SK-N-SH (cell line): Measurements from ENCODE around the gene SNX15. TPM values are rescaled to one million over a fixed set of nuclear protein-coding genes. Genes with fewer than 3 reads are reported as not detected.

ENCODE experiments used
- CTCF ChIA-PET: fragments of 300-600, 350-600 bp; formaldehyde crosslinking; extraction: SDS; loops from one replicate; lab custom pipeline; 2021; lab: Yijun Ruan, JAX
- POLR2A ChIA-PET: fragments of 350-600 bp; sonication (Branson Sonifier 250); formaldehyde crosslinking; extraction: SDS; loops from one replicate; lab custom pipeline; 2020; ENCODE audit warnings: antibody characterized with exemption, inconsistent platforms; lab: Yijun Ruan, JAX
- DNase-seq: peaks from one replicate; pipeline ENCODE4 v3.0.0; 2012
- H2AFZ ChIP-seq: fragments of 200-600 bp; sonication (generic); 2 replicates; pipeline ENCODE4 v1.8.1; 2016; ENCODE audit warnings: antibody characterized with exemption, mild to moderate bottlenecking, low read depth
- H3F3A ChIP-seq: fragments of 200-600 bp; sonication (generic); replicated peaks from 2 replicates; pipeline ENCODE3; 2016; ENCODE audit warnings: antibody characterized with exemption, mild to moderate bottlenecking; ENCODE audit not compliant: insufficient read depth
- H3K27ac ChIP-seq, 2 experiments: fragments of 200-500 bp in 1 of 2; fragments of 200-600 bp in 1 of 2; sonication (Bioruptor generic) in 1 of 2; sonication (generic), shearing (Covaris generic) in 1 of 2; 2 replicates each; pipeline versions ENCODE4 v1.5.1 to v1.6.1; 2014 to 2016; ENCODE audit warnings: low read depth in 2 of 2, inconsistent platforms in 1 of 2, low read length in 1 of 2, mild to moderate bottlenecking in 1 of 2, mixed read lengths in 1 of 2
- H3K27me3 ChIP-seq: fragments of 200-600 bp; sonication (generic), shearing (Covaris generic); 2 replicates; pipeline ENCODE4 v1.6.1; 2016; ENCODE audit warnings: mixed run types; ENCODE audit not compliant: insufficient read depth
- H3K36me3 ChIP-seq, 2 experiments: fragments of 200-500 bp in 1 of 2; fragments of 200-600 bp in 1 of 2; sonication (Bioruptor generic) in 1 of 2; sonication (generic) in 1 of 2; replicated peaks in 1 of 2; 2 replicates each; pipeline versions ENCODE3 to v1.5.1; 2014 to 2016; ENCODE audit warnings: low read length in 1 of 2, mild to moderate bottlenecking in 1 of 2; ENCODE audit not compliant: insufficient read depth in 2 of 2, control insufficient read depth in 1 of 2
- H3K4me1 ChIP-seq, 2 experiments: fragments of 200-500 bp in 1 of 2; fragments of 200-600 bp in 1 of 2; sonication (Bioruptor generic) in 1 of 2; sonication (generic), shearing (Covaris generic) in 1 of 2; 2 replicates each; pipeline versions ENCODE4 v1.5.1 to v1.6.1; 2014 to 2016; ENCODE audit warnings: low read depth in 1 of 2, low read length in 1 of 2, mixed run types in 1 of 2; ENCODE audit not compliant: insufficient read depth in 2 of 2, control insufficient read depth in 1 of 2
- H3K4me2 ChIP-seq: fragments of 200-600 bp; sonication (generic), shearing (Covaris generic); 2 replicates; pipeline ENCODE4 v1.6.1; 2017; ENCODE audit warnings: mixed run types
- H3K4me3 ChIP-seq, 2 experiments: fragments of 200-500 bp in 1 of 2; fragments of 200-600 bp in 1 of 2; sonication (Bioruptor generic) in 1 of 2; sonication (generic), shearing (Covaris generic) in 1 of 2; 2 replicates each; pipeline versions ENCODE4 v1.5.1 to v1.8.1; 2014 to 2016; ENCODE audit warnings: low read depth in 2 of 2, inconsistent platforms in 1 of 2, low read length in 1 of 2, mild to moderate bottlenecking in 1 of 2, mixed read lengths in 1 of 2, moderate library complexity in 1 of 2
- H3K79me2 ChIP-seq: fragments of 200-600 bp; sonication (generic); 2 replicates; pipeline ENCODE4 v1.8.1; 2017; ENCODE audit warnings: mild to moderate bottlenecking; ENCODE audit not compliant: insufficient read depth
- H3K9ac ChIP-seq: fragments of 200-600 bp; sonication (generic); 2 replicates; pipeline ENCODE4 v1.6.1; 2017; ENCODE audit warnings: mixed run types
- H3K9me2 ChIP-seq: fragments of 200-600 bp; sonication (generic); 2 replicates; pipeline ENCODE4 v1.6.1; 2017; ENCODE audit warnings: mixed run types
- H3K9me3 ChIP-seq: fragments of 200-600 bp; sonication (generic); 2 replicates; pipeline ENCODE4 v1.6.1; 2017; ENCODE audit warnings: mixed run types, mild to moderate bottlenecking, moderate library complexity
- H4K20me1 ChIP-seq: fragments of 200-600 bp; sonication (generic); 2 replicates; pipeline ENCODE4 v1.6.1; 2017; ENCODE audit warnings: mild to moderate bottlenecking, mixed run types; ENCODE audit not compliant: insufficient read depth
- CHD2 ChIP-seq: fragments of 150-350 bp; IDR thresholded peaks from 2 replicates; pipeline ENCODE4 v1.6.1; 2018; ENCODE audit warnings: low read length; ENCODE audit not compliant: partially characterized antibody
- ELF1 ChIP-seq: IDR thresholded peaks from 2 replicates; pipeline ENCODE4 v1.4.0; 2012
- EP300 ChIP-seq, 2 experiments: IDR thresholded peaks; 2 replicates each; pipeline versions ENCODE4 v1.4.0 to v1.6.1; 2012; ENCODE audit warnings: borderline replicate concordance in 1 of 2, low read depth in 1 of 2, low read length in 1 of 2
- EZH2phosphoT487 ChIP-seq: fragments of 200-600 bp; sonication (generic); IDR thresholded peaks from 2 replicates; pipeline ENCODE4 v1.6.1; 2017; ENCODE audit warnings: low read depth, mixed run types, mild to moderate bottlenecking, antibody characterized with exemption, moderate library complexity, borderline replicate concordance
- FOSL2 ChIP-seq: IDR thresholded peaks from 2 replicates; pipeline ENCODE4 v1.4.0; 2012; ENCODE audit warnings: low read depth, mild to moderate bottlenecking, moderate library complexity, borderline replicate concordance
- GABPA ChIP-seq: IDR thresholded peaks from 2 replicates; pipeline ENCODE4 v1.4.0; 2012; ENCODE audit warnings: low read depth, mild to moderate bottlenecking
- GATA2 ChIP-seq: sonication (generic); formaldehyde crosslinking; IDR thresholded peaks from 2 replicates; pipeline ENCODE4 v1.5.0; 2020; ENCODE audit warnings: mild to moderate bottlenecking, missing genetic modification reagents
- JUND ChIP-seq: IDR thresholded peaks from 2 replicates; pipeline ENCODE4 v1.4.0; 2012
- MEF2A ChIP-seq: IDR thresholded peaks from 2 replicates; pipeline ENCODE4 v1.4.0; 2012; ENCODE audit warnings: low read depth, borderline replicate concordance
- NFIC ChIP-seq: IDR thresholded peaks from 2 replicates; pipeline ENCODE4 v1.4.0; 2012; ENCODE audit warnings: borderline replicate concordance
- NRF1 ChIP-seq: IDR thresholded peaks from 2 replicates; pipeline ENCODE4 v1.6.1; 2012; ENCODE audit warnings: low read depth, mild to moderate bottlenecking, low read length
- RAD21 ChIP-seq: IDR thresholded peaks from 2 replicates; pipeline ENCODE4 v1.6.1; 2012; ENCODE audit warnings: mild to moderate bottlenecking, low read length
- RFX5 ChIP-seq: IDR thresholded peaks from 2 replicates; pipeline ENCODE4 v1.6.1; 2012; ENCODE audit warnings: mild to moderate bottlenecking, improper control_type of control experiment, low read length
- RXRA ChIP-seq: IDR thresholded peaks from 2 replicates; pipeline ENCODE4 v1.4.0; 2012; ENCODE audit warnings: low read depth, mild to moderate bottlenecking, borderline replicate concordance
- TAF1 ChIP-seq: IDR thresholded peaks from 2 replicates; pipeline ENCODE4 v1.6.1; 2012; ENCODE audit warnings: low read depth, mild to moderate bottlenecking, low read length, moderate library complexity, borderline replicate concordance
- WGBS: methylation state at CpG from one replicate; pipeline ENCODE4 v1.1.6; 2017; ENCODE audit warnings: low lambda C conversion rate; 5-methylcytosine and 5-hydroxymethylcytosine counted together
- polyA plus RNA-seq, 3 experiments: library from polyadenylated mRNA; depleted of rRNA; stranded (reverse); fragments of >200 nt; gene quantifications; 2 replicates each; pipeline ENCODE4 v1.2.3, GENCODE V29; 2012
- TF ChIP-seq, protein P1 (sequence below): fragments of 200-600 bp; sonication (generic); IDR thresholded peaks from 2 replicates; pipeline ENCODE4 v1.6.1; 2017; ENCODE audit warnings: antibody characterized with exemption, mild to moderate bottlenecking, moderate library complexity
- TF ChIP-seq, protein P2 (sequence below): fragments of 150-350 bp; IDR thresholded peaks from 2 replicates; pipeline ENCODE4 v1.6.1; 2017; ENCODE audit warnings: antibody characterized with exemption, low read length, low read depth, borderline replicate concordance
- TF ChIP-seq, protein P3 (sequence below): IDR thresholded peaks from 2 replicates; pipeline ENCODE4 v1.4.0; 2012; ENCODE audit warnings: low read depth, borderline replicate concordance
- TF ChIP-seq, protein P4 (sequence below): IDR thresholded peaks from 2 replicates; pipeline ENCODE4 v1.4.0; 2012; ENCODE audit warnings: low read depth, borderline replicate concordance

The SNX15 gene
- polyA plus RNA-seq, 1 of the 3 experiments (the other 2 are of a cell fraction): 17.2 TPM

DNA sequence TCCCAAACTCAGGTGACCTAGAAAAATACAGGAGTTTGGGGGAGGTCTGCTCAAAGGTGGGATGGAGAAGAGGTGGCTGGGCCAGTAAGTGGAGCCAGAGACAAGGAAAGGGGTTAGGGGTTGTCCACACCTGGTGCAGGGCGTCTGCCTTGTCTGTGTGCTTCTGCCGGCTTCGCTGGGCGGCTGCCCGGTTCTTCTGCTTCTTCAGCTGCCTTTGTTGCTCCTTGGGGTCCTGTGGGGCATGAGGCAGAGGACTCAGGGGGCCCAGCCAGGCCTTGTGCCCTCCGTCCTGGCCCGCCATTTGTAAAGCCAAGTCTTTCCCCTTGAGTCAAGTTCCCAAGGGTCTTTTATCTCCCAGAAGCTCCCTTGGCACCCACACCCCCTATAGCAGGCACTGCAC lies 32.9 kb upstream of the SNX15 start:
- no peaks in the 10 kb centered on the region for H3K27me3 ChIP-seq
- POLR2A ChIA-PET: no interaction called here
- WGBS: 70% methylated on average over 3 of the region's 7 CpGs

More for the DNA sequence above, 32.9 kb upstream of the SNX15 start:
- no peak overlapping the region for H3K4me3 ChIP-seq
- no peaks in the 10 kb centered on the region for H3K9me3 ChIP-seq
- H3K9me2 ChIP-seq: no peaks in the 10 kb centered on the region
- no peak overlapping the region for H2AFZ ChIP-seq
- H3K9ac ChIP-seq: no peak overlapping the region
- peaks cover 0 to 6% of the 10 kb centered on the region in 2 experiments; a peak in 1 of 4 replicates for H3K4me1 ChIP-seq
- H3K79me2 ChIP-seq: no peaks in the 10 kb centered on the region
- no peaks in the 10 kb centered on the region for H4K20me1 ChIP-seq
- H3K4me2 ChIP-seq: no peak overlapping the region
- no peaks in the 10 kb centered on the region for H3F3A ChIP-seq
- no peak overlapping the region for H3K27ac ChIP-seq
- TF ChIP-seq NFIC (no peak), EZH2phosphoT487 (no peak), GATA2 (CRISPR knock-in tag) (no peak), CHD2 (no peak), RAD21 (no peak), FOSL2 (no peak), JUND (no peak), EP300 (IDR thresholded peaks at IDR 0.05; ENCODE audit: borderline replicate concordance in 1 of 2, low read depth in 1 of 2, low read length in 1 of 2) (no peak), MEF2A (no peak), RFX5 (no peak), NRF1 (no peak), RXRA (no peak), ELF1 (no peak), GABPA (no peak), TAF1 (no peak)
- TF ChIP-seq, protein P1, sequence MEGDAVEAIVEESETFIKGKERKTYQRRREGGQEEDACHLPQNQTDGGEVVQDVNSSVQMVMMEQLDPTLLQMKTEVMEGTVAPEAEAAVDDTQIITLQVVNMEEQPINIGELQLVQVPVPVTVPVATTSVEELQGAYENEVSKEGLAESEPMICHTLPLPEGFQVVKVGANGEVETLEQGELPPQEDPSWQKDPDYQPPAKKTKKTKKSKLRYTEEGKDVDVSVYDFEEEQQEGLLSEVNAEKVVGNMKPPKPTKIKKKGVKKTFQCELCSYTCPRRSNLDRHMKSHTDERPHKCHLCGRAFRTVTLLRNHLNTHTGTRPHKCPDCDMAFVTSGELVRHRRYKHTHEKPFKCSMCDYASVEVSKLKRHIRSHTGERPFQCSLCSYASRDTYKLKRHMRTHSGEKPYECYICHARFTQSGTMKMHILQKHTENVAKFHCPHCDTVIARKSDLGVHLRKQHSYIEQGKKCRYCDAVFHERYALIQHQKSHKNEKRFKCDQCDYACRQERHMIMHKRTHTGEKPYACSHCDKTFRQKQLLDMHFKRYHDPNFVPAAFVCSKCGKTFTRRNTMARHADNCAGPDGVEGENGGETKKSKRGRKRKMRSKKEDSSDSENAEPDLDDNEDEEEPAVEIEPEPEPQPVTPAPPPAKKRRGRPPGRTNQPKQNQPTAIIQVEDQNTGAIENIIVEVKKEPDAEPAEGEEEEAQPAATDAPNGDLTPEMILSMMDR: no peak
- TF ChIP-seq, protein P2, sequence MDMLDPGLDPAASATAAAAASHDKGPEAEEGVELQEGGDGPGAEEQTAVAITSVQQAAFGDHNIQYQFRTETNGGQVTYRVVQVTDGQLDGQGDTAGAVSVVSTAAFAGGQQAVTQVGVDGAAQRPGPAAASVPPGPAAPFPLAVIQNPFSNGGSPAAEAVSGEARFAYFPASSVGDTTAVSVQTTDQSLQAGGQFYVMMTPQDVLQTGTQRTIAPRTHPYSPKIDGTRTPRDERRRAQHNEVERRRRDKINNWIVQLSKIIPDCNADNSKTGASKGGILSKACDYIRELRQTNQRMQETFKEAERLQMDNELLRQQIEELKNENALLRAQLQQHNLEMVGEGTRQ: no peak
- TF ChIP-seq, protein P3, sequence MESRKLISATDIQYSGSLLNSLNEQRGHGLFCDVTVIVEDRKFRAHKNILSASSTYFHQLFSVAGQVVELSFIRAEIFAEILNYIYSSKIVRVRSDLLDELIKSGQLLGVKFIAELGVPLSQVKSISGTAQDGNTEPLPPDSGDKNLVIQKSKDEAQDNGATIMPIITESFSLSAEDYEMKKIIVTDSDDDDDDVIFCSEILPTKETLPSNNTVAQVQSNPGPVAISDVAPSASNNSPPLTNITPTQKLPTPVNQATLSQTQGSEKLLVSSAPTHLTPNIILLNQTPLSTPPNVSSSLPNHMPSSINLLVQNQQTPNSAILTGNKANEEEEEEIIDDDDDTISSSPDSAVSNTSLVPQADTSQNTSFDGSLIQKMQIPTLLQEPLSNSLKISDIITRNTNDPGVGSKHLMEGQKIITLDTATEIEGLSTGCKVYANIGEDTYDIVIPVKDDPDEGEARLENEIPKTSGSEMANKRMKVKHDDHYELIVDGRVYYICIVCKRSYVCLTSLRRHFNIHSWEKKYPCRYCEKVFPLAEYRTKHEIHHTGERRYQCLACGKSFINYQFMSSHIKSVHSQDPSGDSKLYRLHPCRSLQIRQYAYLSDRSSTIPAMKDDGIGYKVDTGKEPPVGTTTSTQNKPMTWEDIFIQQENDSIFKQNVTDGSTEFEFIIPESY: no peak
- TF ChIP-seq, protein P4, sequence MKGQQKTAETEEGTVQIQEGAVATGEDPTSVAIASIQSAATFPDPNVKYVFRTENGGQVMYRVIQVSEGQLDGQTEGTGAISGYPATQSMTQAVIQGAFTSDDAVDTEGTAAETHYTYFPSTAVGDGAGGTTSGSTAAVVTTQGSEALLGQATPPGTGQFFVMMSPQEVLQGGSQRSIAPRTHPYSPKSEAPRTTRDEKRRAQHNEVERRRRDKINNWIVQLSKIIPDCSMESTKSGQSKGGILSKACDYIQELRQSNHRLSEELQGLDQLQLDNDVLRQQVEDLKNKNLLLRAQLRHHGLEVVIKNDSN: no peak
- DNase-seq: no peak
- no peaks in the 10 kb centered on the region for H3K36me3 ChIP-seq
- CTCF ChIA-PET: interaction anchor here (1.7 kb wide), 1 partner anchor 20 kb away, joined by 6 read pairs; the partner anchor contains the start of gene ARL2
